RWPE1 (cell line): Measurements from ENCODE around the gene DCUN1D4.
"Not testable (repeated sequence)": the region's sequence is repeated elsewhere in the genome, so short reads cannot be mapped to it uniquely, and the experiment has no call there.

Source experiments
- CTCF ChIA-PET: fragments of 350-600 bp; sonication (Branson Sonifier 250); formaldehyde crosslinking; extraction: SDS; loops from one replicate; lab custom pipeline; 2021; lab: Yijun Ruan, JAX
- POLR2A ChIA-PET: fragments of 400-600 bp; formaldehyde crosslinking; extraction: SDS; loops from one replicate; lab custom pipeline; 2020; ENCODE audit warnings: antibody characterized with exemption; ENCODE audit not compliant: low non-redundant PET; lab: Yijun Ruan, JAX
- DNase-seq: peaks from one replicate; pipeline ENCODE4 v3.0.0; 2012; ENCODE audit warnings: low spot score
- H3K27ac ChIP-seq: fragments of 450-650 bp; 2 replicates; pipeline ENCODE4 v1.5.1; 2017
- TF ChIP-seq, protein P1 (sequence below): fragments of 450-650 bp; conservative IDR thresholded peaks from 2 replicates; pipeline ENCODE4 v1.5.1; 2017; ENCODE audit warnings: low read depth, mild to moderate bottlenecking

The DCUN1D4 gene

GRCh38 chr4:51925307-51925706 lies 82.4 kb downstream of the DCUN1D4 start:
- TF ChIP-seq, protein P1, sequence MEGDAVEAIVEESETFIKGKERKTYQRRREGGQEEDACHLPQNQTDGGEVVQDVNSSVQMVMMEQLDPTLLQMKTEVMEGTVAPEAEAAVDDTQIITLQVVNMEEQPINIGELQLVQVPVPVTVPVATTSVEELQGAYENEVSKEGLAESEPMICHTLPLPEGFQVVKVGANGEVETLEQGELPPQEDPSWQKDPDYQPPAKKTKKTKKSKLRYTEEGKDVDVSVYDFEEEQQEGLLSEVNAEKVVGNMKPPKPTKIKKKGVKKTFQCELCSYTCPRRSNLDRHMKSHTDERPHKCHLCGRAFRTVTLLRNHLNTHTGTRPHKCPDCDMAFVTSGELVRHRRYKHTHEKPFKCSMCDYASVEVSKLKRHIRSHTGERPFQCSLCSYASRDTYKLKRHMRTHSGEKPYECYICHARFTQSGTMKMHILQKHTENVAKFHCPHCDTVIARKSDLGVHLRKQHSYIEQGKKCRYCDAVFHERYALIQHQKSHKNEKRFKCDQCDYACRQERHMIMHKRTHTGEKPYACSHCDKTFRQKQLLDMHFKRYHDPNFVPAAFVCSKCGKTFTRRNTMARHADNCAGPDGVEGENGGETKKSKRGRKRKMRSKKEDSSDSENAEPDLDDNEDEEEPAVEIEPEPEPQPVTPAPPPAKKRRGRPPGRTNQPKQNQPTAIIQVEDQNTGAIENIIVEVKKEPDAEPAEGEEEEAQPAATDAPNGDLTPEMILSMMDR, result no peak
- H3K27ac ChIP-seq, result no peak overlapping the region
- ChIA-PET POLR2A (no interaction called here), CTCF (no interaction called here)
- DNase-seq, result no peak

GRCh38 chr4:51930557-51930956 lies 87.6 kb downstream of the DCUN1D4 start:
- POLR2A ChIA-PET, result no interaction called here
- no peak for DNase-seq
- TF ChIP-seq, protein P1, result no peak
- CTCF ChIA-PET, result no interaction called here
- no peak overlapping the region for H3K27ac ChIP-seq

GRCh38 chr4:51931461-51931860 lies 88.5 kb downstream of the DCUN1D4 start:
- TF ChIP-seq, protein P1, result no peak
- H3K27ac ChIP-seq, result no peak overlapping the region
- ChIA-PET CTCF (no interaction called here), POLR2A (no interaction called here)
- no peak for DNase-seq

DNA sequence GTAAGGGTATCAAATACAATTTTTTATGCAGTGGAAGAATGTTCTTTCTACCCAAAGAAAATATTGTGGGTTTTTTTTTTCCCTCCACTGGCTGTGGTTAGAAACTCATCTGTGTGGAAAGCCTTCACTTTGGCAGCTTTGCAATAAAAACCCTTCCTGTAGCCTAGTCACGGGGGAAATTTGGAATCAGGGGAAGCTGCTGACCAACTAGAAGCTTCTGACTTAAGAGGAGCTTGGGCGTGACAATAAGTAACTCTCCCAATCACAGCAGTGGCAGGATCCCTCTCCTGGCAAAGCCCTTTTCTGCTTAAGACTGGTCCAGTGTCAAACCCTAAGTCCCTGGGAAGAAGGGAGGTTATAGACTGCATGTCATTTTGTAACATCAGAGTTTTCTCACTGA lies 89.3 kb downstream of the DCUN1D4 start:
- no peak for DNase-seq
- CTCF ChIA-PET, result no interaction called here
- TF ChIP-seq, protein P1, result no peak

DNA sequence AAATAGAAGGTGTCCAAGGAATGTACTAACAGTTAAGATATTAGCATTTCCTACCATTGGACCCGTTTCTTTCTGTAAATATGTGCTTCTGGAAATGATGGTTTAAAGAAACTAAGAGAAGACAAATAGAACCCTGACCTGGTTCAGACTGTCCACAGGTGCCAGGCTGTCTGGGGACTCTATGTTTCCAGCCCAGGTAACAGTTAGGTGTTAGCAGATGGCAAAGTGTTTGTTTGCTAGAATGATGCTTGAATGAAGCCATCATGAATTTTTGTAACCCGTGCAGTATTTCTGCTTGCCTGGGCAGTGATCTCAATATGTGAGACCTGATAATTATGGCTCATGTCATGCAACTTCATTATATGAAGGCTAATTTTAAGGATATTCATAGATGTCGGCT lies 89.7 kb downstream of the DCUN1D4 start:
- TF ChIP-seq, protein P1, result no peak
- CTCF ChIA-PET, result no interaction called here
- POLR2A ChIA-PET, result no interaction called here

More for the DNA sequence above, 89.3 kb downstream of the DCUN1D4 start:
- POLR2A ChIA-PET, result no interaction called here
- H3K27ac ChIP-seq, result no peak overlapping the region

DNA sequence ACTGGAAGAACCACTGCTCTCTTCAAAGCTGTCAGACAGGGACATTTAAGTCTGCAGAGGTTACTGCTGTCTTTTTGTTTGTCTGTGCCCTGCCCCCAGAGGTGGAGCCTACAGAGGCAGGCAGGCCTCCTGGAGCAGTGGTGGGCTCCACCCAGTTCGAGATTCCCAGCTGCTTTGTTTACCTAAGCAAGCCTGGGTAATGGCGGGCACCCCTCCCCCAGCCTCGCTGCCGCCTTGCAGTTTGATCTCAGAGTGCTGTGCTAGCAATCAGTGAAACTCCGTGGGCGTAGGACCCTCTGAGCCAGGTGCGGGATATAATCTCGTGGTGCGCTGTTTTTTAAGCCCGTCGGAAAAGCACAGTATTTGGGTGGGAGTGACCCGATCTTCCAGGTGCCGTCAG lies 97.5 kb downstream of the DCUN1D4 start:
- POLR2A ChIA-PET, result not testable (repeated sequence)

More for the DNA sequence above, 89.7 kb downstream of the DCUN1D4 start:
- H3K27ac ChIP-seq, result no peak overlapping the region
- DNase-seq, result no peak

GRCh38 chr4:51942108-51942832 lies 99.3 kb downstream of the DCUN1D4 start:
- ChIA-PET CTCF (no interaction called here), POLR2A (no interaction called here)
- no peak overlapping the region for H3K27ac ChIP-seq
- TF ChIP-seq, protein P1, result no peak
- DNase-seq, result no peak

More for the DNA sequence above, 97.5 kb downstream of the DCUN1D4 start:
- DNase-seq, H3K27ac ChIP-seq, CTCF ChIA-PET: not testable (repeated sequence)
